Hepatocyte (in vitro differentiated cells): ENCODE results near the gene TSPEAR.

Source experiments
- CTCF ChIP-seq: fragments of 200-600 bp; sonication (generic); IDR thresholded peaks from 2 replicates; pipeline ENCODE4 v1.5.1; 2016; ENCODE audit warnings: antibody characterized with exemption, mild to moderate bottlenecking; ENCODE audit not compliant: poor library complexity
- EZH2 ChIP-seq: fragments of 200-600 bp; sonication (generic); IDR thresholded peaks from 2 replicates; pipeline ENCODE4 v1.6.1; 2016; ENCODE audit warnings: antibody characterized with exemption, mild to moderate bottlenecking, borderline replicate concordance
- EZH2phosphoT487 ChIP-seq: fragments of 200-600 bp; sonication (generic); IDR thresholded peaks from one replicate; pipeline ENCODE4 v1.6.1; 2018; ENCODE audit warnings: antibody characterized with exemption, mild to moderate bottlenecking, low read depth, moderate library complexity; ENCODE audit not compliant: unreplicated experiment, severe bottlenecking

- TF ChIP-seq CTCF (no peak), EZH2 (no peak), EZH2phosphoT487 (no peak)
Observed at GRCh38 chr21:44555200-44555875, 156.0 kb downstream of the TSPEAR start.
